ENCODE results near the gene AHCY.
"Not testable (repeated sequence)": the region's sequence is repeated elsewhere in the genome, so short reads cannot be mapped to it uniquely, and the experiment has no call there.

Gene AHCY

DNA sequence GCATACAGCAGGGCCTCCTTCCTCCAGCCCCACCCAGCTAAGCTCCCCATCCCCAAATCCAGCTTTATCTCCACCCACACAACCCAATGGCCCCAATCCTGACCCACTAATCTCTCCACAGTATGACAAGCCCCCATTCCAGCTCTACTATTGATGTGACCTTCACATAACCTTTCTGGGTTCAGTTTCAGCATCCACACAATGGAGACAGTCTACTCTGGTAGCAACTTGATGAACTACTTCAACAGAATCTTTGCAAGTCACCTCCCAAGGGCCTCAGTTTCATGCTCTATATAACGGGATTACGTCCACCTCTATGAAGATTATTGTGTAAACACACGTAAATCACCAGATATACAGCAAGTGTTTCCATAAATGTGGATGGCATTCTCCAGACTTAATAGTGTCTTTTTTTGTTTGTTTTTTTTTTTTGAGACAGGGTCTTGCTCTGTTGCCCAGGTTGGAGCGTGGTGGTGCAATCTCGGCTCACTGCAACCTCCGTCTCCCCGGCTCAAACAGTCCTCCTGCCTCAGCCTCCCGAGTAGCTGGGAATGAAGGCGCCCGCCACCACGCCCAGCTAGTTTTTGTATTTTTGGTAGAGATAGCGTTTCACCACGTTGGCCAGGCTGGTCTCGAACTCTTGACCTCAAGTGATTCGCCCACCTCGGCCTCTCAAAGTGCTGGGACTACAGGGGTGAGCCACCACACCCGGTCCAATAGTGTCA is 1.4 kb downstream of the AHCY start:
- no peak for DNase-seq (ENCODE audit: extremely low spot score)
- ChIA-PET POLR2A (interaction anchor here (0.6 to 1.0 kb wide), 2 partner anchors 61 to 216 kb away, joined by 3 to 6 read pairs; partner anchors contain the start of gene ITCH), CTCF (interaction anchor here (0.7 to 2.7 kb wide), 8 partner anchors 11 to 468 kb away, joined by 3 to 21 read pairs (median 3); no protein-coding TSS in a partner anchor)
- TF ChIP-seq CTCF (IDR thresholded peaks at IDR 0.05; ENCODE audit: control extremely low read depth, extremely low read depth, low read depth, missing control alignments) = no peak

DNA sequence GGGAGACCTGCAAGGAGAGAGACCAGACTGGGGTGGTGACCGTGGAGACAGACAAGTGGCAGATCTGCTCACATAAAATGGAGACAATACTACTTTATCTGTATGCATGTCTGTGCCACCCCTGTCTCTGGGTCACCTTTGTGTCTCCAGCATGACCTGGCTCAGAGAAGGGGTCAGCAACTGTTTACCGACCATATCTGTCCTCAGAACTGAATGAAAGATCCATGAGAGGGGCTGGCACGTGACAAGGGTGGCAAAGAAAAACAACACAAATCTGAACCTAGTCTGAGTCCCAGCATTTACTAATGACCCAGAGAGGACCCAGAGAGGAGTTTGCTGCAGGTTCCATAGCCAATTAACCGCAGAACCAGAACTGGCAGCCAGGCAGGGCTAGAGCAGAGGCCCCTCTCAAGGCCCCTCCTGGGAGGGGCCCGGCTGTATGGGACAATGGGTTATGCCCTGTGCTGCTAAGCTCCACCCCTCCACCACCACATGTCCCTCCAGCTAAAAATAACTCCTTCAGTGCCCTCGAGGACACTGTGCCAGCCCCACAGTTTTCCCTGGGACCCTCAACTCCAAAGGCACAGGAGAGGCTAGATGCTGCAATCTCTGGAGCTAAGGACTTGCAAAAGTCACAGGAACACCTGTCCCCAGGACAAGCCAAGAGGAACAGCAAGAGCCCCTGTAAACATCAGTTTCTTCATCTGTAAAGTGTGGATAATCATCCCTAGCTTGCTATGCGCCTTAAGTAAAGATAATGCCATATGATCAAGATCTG is 2.2 kb downstream of the AHCY start:
- POLR2A ChIA-PET = interaction anchor here (0.6 kb wide), 1 partner anchor 62 kb away, joined by 6 read pairs; the partner anchor contains the start of gene ITCH
- CTCF ChIA-PET = interaction anchor here (0.7 to 2.7 kb wide), 4 partner anchors 11 to 469 kb away, joined by 3 to 18 read pairs (median 4); no protein-coding TSS in a partner anchor
- TF ChIP-seq CTCF (IDR thresholded peaks at IDR 0.05; ENCODE audit: control extremely low read depth, extremely low read depth, low read depth, missing control alignments) = no peak
- DNase-seq (ENCODE audit: extremely low spot score) = no peak

DNA sequence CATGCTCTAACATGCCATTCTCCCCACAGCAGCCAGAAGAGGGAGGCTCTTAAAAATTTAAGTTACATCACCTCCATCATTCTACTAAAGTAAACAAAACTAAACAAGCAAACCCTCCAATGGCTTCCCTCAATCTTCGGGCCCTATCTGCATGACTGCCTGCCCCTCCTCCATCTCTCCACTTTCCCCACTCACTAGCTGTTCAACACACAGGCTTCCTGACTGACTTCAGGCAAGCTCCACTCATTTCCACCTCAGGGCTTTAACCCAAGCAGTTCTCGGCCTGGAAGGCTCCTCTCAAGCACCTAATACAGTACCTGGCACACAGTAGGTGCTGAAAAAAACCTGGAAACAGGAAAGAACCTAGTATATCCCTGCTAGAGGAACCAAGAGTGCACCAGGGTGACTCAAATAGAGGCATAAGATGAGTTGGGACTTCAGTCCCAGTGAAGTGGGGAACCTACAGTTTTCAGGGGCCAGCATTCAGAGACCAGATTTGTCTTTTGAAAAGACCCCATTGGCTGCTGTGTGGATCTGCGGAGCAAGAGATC is 2.8 kb downstream of the AHCY start:
- ChIA-PET POLR2A (no interaction called here), CTCF (interaction anchor here (0.9 to 2.8 kb wide), 4 partner anchors 12 to 469 kb away, joined by 3 to 18 read pairs (median 7); no protein-coding TSS in a partner anchor)
- TF ChIP-seq CTCF (IDR thresholded peaks at IDR 0.05; ENCODE audit: control extremely low read depth, extremely low read depth, low read depth, missing control alignments) = no peak
- DNase-seq (ENCODE audit: extremely low spot score) = no peak

DNA sequence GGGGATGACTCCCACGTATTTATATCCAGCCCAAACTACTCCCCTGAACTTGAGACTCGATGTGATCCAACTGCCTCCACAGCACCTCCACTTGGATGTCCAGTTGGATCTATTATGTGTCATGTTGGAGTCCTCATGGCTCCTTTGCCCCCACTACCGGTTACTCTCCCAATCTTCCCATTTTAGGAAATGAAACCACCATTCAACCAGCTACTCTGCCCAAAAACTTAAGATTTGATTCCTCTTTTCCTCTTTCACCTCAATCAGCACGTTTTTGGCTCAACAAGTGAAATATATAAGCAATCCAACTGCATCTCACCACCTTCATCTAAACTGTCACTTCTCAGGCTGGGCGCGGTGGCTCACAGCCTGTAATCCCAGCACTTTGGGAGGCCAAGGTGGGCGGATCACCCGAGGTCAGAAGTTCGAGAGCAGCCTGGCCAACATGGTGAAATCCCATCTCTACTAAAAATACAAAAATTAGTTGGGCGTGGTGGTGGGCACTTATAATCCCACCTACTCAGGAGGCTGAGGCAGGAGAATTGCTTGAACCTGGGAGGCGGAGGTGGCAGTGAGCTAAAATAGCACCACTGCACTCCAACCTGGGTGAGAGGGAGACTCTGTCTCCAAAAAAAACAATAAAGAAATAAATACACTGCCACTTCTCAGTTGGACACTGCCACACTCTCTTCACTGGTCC is 3.4 kb downstream of the AHCY start:
- POLR2A ChIA-PET = no interaction called here
- CTCF ChIA-PET = interaction anchor here (0.9 to 2.8 kb wide), 5 partner anchors 10 to 470 kb away, joined by 3 to 18 read pairs (median 4); no protein-coding TSS in a partner anchor

DNA sequence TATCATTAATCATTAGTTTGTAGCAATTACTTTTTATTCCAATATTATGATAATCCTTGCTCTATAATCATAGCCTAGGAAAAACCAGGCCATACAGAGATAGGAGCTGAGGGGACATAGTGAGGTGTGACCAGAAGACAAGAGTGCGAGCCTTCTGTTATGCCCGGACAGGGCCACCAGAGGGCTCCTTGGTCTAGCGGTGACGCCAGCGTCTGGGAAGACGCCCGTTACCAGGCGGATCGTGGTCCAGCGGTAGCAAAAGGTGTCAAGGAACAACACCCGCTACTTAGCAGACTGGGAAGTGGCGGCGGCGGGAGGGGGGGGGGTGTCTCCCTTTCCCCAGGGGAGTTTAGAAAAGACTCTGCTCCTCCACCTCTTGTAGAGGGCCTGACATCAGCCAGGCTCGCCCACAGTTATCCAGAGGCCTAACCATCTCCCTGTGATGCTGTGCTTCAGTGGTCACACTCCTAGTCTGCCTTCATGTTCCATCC is 4.8 kb downstream of the AHCY start:
- DNase-seq (ENCODE audit: extremely low spot score); POLR2A ChIA-PET: not testable (repeated sequence)
- CTCF ChIA-PET = interaction anchor here (1.2 to 2.8 kb wide), 2 partner anchors 11 to 15 kb away, joined by 3 to 10 read pairs; no protein-coding TSS in a partner anchor

More for the DNA sequence above, 3.4 kb downstream of the AHCY start:
- TF ChIP-seq CTCF (IDR thresholded peaks at IDR 0.05; ENCODE audit: control extremely low read depth, extremely low read depth, low read depth, missing control alignments) = no peak
- no peak for DNase-seq (ENCODE audit: extremely low spot score)

GRCh38 chr20:34296468-34296867 is 6.7 kb downstream of the AHCY start:
- DNase-seq (ENCODE audit: extremely low spot score) = no peak
- CTCF ChIA-PET = interaction anchor here (1.2 to 3.4 kb wide), 2 partner anchors 16 to 27 kb away, joined by 3 to 31 read pairs; no protein-coding TSS in a partner anchor
- POLR2A ChIA-PET = no interaction called here
- TF ChIP-seq CTCF (IDR thresholded peaks at IDR 0.05; ENCODE audit: control extremely low read depth, extremely low read depth, low read depth, missing control alignments) = no peak

Measured in GM10248 (cell line).